IMR-90 (cell line): Measurements from ENCODE around the gene NTPCR. TPM values are rescaled to one million over a fixed set of nuclear protein-coding genes. Genes with fewer than 3 reads are reported as not detected.

Experiments used
- ATAC-seq: fragments of 200-7000 bp; cut with Tn5 transposase; 2 replicates; pipeline ENCODE4 v1.9.1; 2020; ENCODE audit warnings: low read depth, mild to moderate bottlenecking, moderate library complexity
- BruUV-seq: library from RNA; stranded (reverse); fragments of 400-500 nt; replicated peaks from 2 replicates; lab custom pipeline; 2021; lab: Mats Ljungman, UMichigan
- CTCF ChIA-PET: fragments of 300-600 bp; formaldehyde crosslinking; extraction: SDS; loops from one replicate; lab custom pipeline; 2021; ENCODE audit warnings: antibody characterized with exemption; lab: Yijun Ruan, JAX
- POLR2A ChIA-PET: fragments of 300-600 bp; sonication (Branson Sonifier 250); formaldehyde crosslinking; loops from one replicate; lab custom pipeline; 2022; ENCODE audit warnings: antibody characterized with exemption; ENCODE audit not compliant: unreplicated experiment; lab: Charles Lee
- DNase-seq: peaks from one replicate; pipeline ENCODE4 v3.0.0; 2013
- H2AFZ ChIP-seq: replicated peaks from 2 replicates; pipeline ENCODE3; 2013; ENCODE audit warnings: low read length, mild to moderate bottlenecking; ENCODE audit not compliant: poor library complexity
- H2AK5ac ChIP-seq: 2 replicates; pipeline ENCODE4 v1.6.1; 2013; ENCODE audit warnings: low read depth, low read length, inconsistent platforms
- H2AK9ac ChIP-seq: replicated peaks from 2 replicates; pipeline ENCODE3; 2013; ENCODE audit warnings: mild to moderate bottlenecking, low read depth, low read length, moderate library complexity; ENCODE audit not compliant: poor library complexity
- H2BK120ac ChIP-seq: 2 replicates; pipeline ENCODE4 v1.6.1; 2013; ENCODE audit warnings: low read depth, low read length, inconsistent platforms
- H2BK15ac ChIP-seq: 3 replicates; pipeline ENCODE4 v1.6.1; 2013; ENCODE audit warnings: low read depth, low read length, inconsistent platforms
- H2BK20ac ChIP-seq: 2 replicates; pipeline ENCODE4 v1.6.1; 2013; ENCODE audit warnings: low read depth, mild to moderate bottlenecking, inconsistent platforms, low read length, moderate library complexity
- H2BK5ac ChIP-seq: 2 replicates; pipeline ENCODE4 v1.6.1; 2013; ENCODE audit warnings: mild to moderate bottlenecking, low read depth, low read length, inconsistent platforms; ENCODE audit not compliant: poor library complexity, severe bottlenecking
- H3K14ac ChIP-seq: replicated peaks from 2 replicates; pipeline ENCODE4 v1.6.1; 2013; ENCODE audit warnings: low read depth, low read length, inconsistent platforms
- H3K18ac ChIP-seq: 2 replicates; pipeline ENCODE4 v1.6.1; 2013; ENCODE audit warnings: low read depth, low read length, control low read depth
- H3K23ac ChIP-seq: 2 replicates; pipeline ENCODE4 v1.6.1; 2013; ENCODE audit warnings: low read depth, low read length, inconsistent platforms
- H3K27ac ChIP-seq: 2 replicates; pipeline ENCODE4 v1.5.1; 2013; ENCODE audit warnings: mild to moderate bottlenecking, control low read depth, low read length; ENCODE audit not compliant: insufficient read depth
- H3K27me3 ChIP-seq: 2 replicates; pipeline ENCODE4 v1.6.1; 2013; ENCODE audit warnings: low read length; ENCODE audit not compliant: control insufficient read depth, insufficient read depth
- H3K36me3 ChIP-seq: 2 replicates; pipeline ENCODE4 v1.6.1; 2013; ENCODE audit warnings: low read length, mixed read lengths; ENCODE audit not compliant: control insufficient read depth, insufficient read depth
- H3K4ac ChIP-seq: 2 replicates; pipeline ENCODE4 v1.6.1; 2013; ENCODE audit warnings: low read depth, low read length, inconsistent platforms
- H3K4me1 ChIP-seq: 2 replicates; pipeline ENCODE4 v1.6.1; 2013; ENCODE audit warnings: low read length, mixed read lengths; ENCODE audit not compliant: control insufficient read depth, insufficient read depth
- H3K4me2 ChIP-seq: 2 replicates; pipeline ENCODE4 v1.6.1; 2013; ENCODE audit warnings: low read depth, mild to moderate bottlenecking, control low read depth, low read length, moderate library complexity
- H3K4me3 ChIP-seq: 2 replicates; pipeline ENCODE4 v1.5.1; 2013; ENCODE audit warnings: low read depth, mild to moderate bottlenecking, control low read depth, low read length, moderate library complexity; ENCODE audit not compliant: insufficient read depth
- H3K56ac ChIP-seq: 2 replicates; pipeline ENCODE4 v1.6.1; 2013; ENCODE audit warnings: low read length, inconsistent platforms; ENCODE audit not compliant: insufficient read depth; ENCODE audit errors: extremely low read depth
- H3K79me1 ChIP-seq, 2 experiments: 2 replicates each; pipeline ENCODE4 v1.6.1; 2013; ENCODE audit warnings: low read length in 2 of 2, inconsistent platforms in 1 of 2, low read depth in 1 of 2
- H3K9ac ChIP-seq: 2 replicates; pipeline ENCODE4 v1.6.1; 2013; ENCODE audit warnings: low read depth, low read length, control low read depth
- H3K9me1 ChIP-seq: 2 replicates; pipeline ENCODE4 v1.6.1; 2013; ENCODE audit warnings: low read length, inconsistent platforms; ENCODE audit not compliant: insufficient read depth
- H3K9me3 ChIP-seq: 2 replicates; pipeline ENCODE4 v1.6.1; 2013; ENCODE audit warnings: low read length; ENCODE audit not compliant: control insufficient read depth, insufficient read depth
- H4K20me1 ChIP-seq: 2 replicates; pipeline ENCODE4 v1.6.1; 2013; ENCODE audit warnings: low read length, inconsistent platforms; ENCODE audit not compliant: insufficient read depth
- H4K5ac ChIP-seq: 2 replicates; pipeline ENCODE4 v1.6.1; 2013; ENCODE audit warnings: mild to moderate bottlenecking, low read depth, low read length, control low read depth
- H4K8ac ChIP-seq, 2 experiments: 2 replicates each; pipeline ENCODE4 v1.6.1; 2013; ENCODE audit warnings: low read depth in 2 of 2, low read length in 2 of 2, control low read depth in 1 of 2, inconsistent platforms in 1 of 2
- H4K91ac ChIP-seq: 2 replicates; pipeline ENCODE4 v1.6.1; 2013; ENCODE audit warnings: low read depth, low read length, inconsistent platforms; ENCODE audit not compliant: insufficient read depth
- BHLHE40 ChIP-seq: fragments of 150-350 bp; IDR thresholded peaks from 2 replicates; pipeline ENCODE4 v1.6.1; 2016; ENCODE audit warnings: mild to moderate bottlenecking, low read depth, low read length
- CTCF ChIP-seq: conservative IDR thresholded peaks from 2 replicates; pipeline ENCODE4 v1.5.1; 2012; ENCODE audit warnings: mild to moderate bottlenecking, low read depth, low read length, improper control_type of control experiment
- MXI1 ChIP-seq: IDR thresholded peaks from 2 replicates; pipeline ENCODE4 v1.6.1; 2012; ENCODE audit warnings: low read depth, mild to moderate bottlenecking, low read length, moderate library complexity, borderline replicate concordance
- WGBS, 2 experiments: methylation state at CpG; one replicate each; pipeline versions ENCODE4 v1.1.5 to v1.1.7; 2013; ENCODE audit warnings: missing lambda C conversion rate in 2 of 2; ENCODE audit not compliant: insufficient read length in 1 of 2; ENCODE audit errors: extremely low coverage in 2 of 2; 5-methylcytosine and 5-hydroxymethylcytosine counted together
- dilution Hi-C: fragments of 300-500 bp; cut with HindIII; formaldehyde crosslinking; loops from one replicate; pipeline ENCODE4 v1.14.3; 2018; ENCODE audit warnings: low sequenced_read_pairs; ENCODE audit not compliant: unreplicated experiment
- in situ Hi-C: fragments of 300-500 bp; cut with MboI; formaldehyde crosslinking; loops from 3 replicates; pipeline ENCODE4 v1.14.3; 2019; ENCODE audit warnings: low sequenced_read_pairs, inconsistent platforms, mixed read lengths
- intact Hi-C: fragments of 100-400 bp; cut with micrococcal nuclease; formaldehyde crosslinking; loops from 2 replicates; pipeline ENCODE4 v1.10.0; 2022
- polyA plus RNA-seq, 3 experiments: library from polyadenylated mRNA; depleted of rRNA; stranded (reverse); fragments of >200 nt; gene quantifications; 2 replicates each; pipeline ENCODE4 v1.2.3, GENCODE V29; 2012; ENCODE audit warnings: low replicate concordance in 1 of 3
- total RNA-seq: library from RNA; depleted of rRNA; stranded (reverse); fragments of >200 nt; gene quantifications from 2 replicates; pipeline ENCODE4 v1.2.3, GENCODE V29; 2012

NTPCR gene
- total and polyA plus RNA-seq, 2 of the 4 experiments (the other 2 are of a cell fraction) = 13.3 to 16.5 TPM

- TF ChIP-seq MXI1 (no peak), BHLHE40 (no peak), CTCF (no peak)
- H3K18ac ChIP-seq = no peak overlapping the region
- H4K5ac ChIP-seq = no peak overlapping the region
- POLR2A ChIA-PET = no interaction called here
- H3K9me3 ChIP-seq = no peaks in the 10 kb centered on the region
- H2BK20ac ChIP-seq = no peak overlapping the region
- CTCF ChIA-PET = interaction anchor here (0.8 kb wide), 1 partner anchor 12 kb away, joined by 3 read pairs; no protein-coding TSS in a partner anchor
- H3K14ac ChIP-seq = no peak overlapping the region
- H4K20me1 ChIP-seq = no peaks in the 10 kb centered on the region
- ATAC-seq (no peak), DNase-seq (no peak)
- H2BK5ac ChIP-seq = no peak overlapping the region
- intact Hi-C loops (no loop called here), in situ Hi-C loops (no loop called here), dilution Hi-C loops (no loop called here)
- no peaks in the 10 kb centered on the region for H3K9me1 ChIP-seq
- no peak overlapping the region for H4K91ac ChIP-seq
- no peak overlapping the region for H3K56ac ChIP-seq
- H3K4me1 ChIP-seq = peaks cover 10% of the 10 kb centered on the region
- H3K23ac ChIP-seq = no peak overlapping the region
- no peak overlapping the region for H2BK15ac ChIP-seq
- H3K4me3 ChIP-seq = no peak overlapping the region
- BruUV-seq = no TSS peak
- H3K4ac ChIP-seq = no peak overlapping the region
- H2BK120ac ChIP-seq = no peak overlapping the region
- peaks cover 10% of the 10 kb centered on the region; the same call in 1 of the 2 replicates for H3K36me3 ChIP-seq
- no peak overlapping the region for H2AFZ ChIP-seq
- no peak overlapping the region for H2AK5ac ChIP-seq
- H3K27ac ChIP-seq = no peak overlapping the region
- no peaks in the 10 kb centered on the region for H3K27me3 ChIP-seq
- H3K4me2 ChIP-seq = no peak overlapping the region
- no peak overlapping the region for H4K8ac ChIP-seq
- no peak overlapping the region for H3K9ac ChIP-seq
- no CpG with 5 or more reads among the region's 4 CpGs for WGBS, 2 experiments
- H2AK9ac ChIP-seq = no peak overlapping the region
- 0 out of 4 replicates have a peak, but pooled peaks cover 0 to 4% of the 10 kb centered on the region in 2 experiments for H3K79me1 ChIP-seq
These were observed 14.2 kb downstream of the NTPCR start for GRCh38 chr1:232964601-232965000.
